Hepatocyte (in vitro differentiated cells): ENCODE measurements around the gene CSNK1G1. TPM values are rescaled to one million over a fixed set of nuclear protein-coding genes. Genes with fewer than 3 reads are reported as not detected.

Experiments used
- DNase-seq: peaks from one replicate; pipeline ENCODE4 v3.0.0-alpha.2; 2016; ENCODE audit warnings: low spot score
- H2AFZ ChIP-seq: fragments of 200-600 bp; sonication (generic); 2 replicates; pipeline ENCODE4 v1.6.0; 2016; ENCODE audit warnings: antibody characterized with exemption, mild to moderate bottlenecking
- H3K27ac ChIP-seq: fragments of 200-600 bp; sonication (generic); 2 replicates; pipeline ENCODE4 v1.5.1; 2016; ENCODE audit warnings: mild to moderate bottlenecking
- H3K27me3 ChIP-seq: fragments of 200-600 bp; sonication (generic); 2 replicates; pipeline ENCODE4 v1.6.1; 2016
- H3K36me3 ChIP-seq: fragments of 200-600 bp; sonication (generic); replicated peaks from 2 replicates; pipeline ENCODE4 v1.5.1; 2016; ENCODE audit warnings: low read depth; ENCODE audit not compliant: insufficient read depth
- H3K4me1 ChIP-seq: fragments of 200-600 bp; sonication (generic); 2 replicates; pipeline ENCODE4 v1.5.1; 2016; ENCODE audit warnings: mild to moderate bottlenecking, moderate library complexity; ENCODE audit not compliant: insufficient read depth
- H3K4me2 ChIP-seq: fragments of 200-600 bp; sonication (generic); 2 replicates; pipeline ENCODE4 v1.6.0; 2016
- H3K4me3 ChIP-seq: fragments of 200-600 bp; sonication (generic); 2 replicates; pipeline ENCODE4 v1.5.1; 2016; ENCODE audit warnings: mild to moderate bottlenecking
- H3K79me2 ChIP-seq: fragments of 200-600 bp; sonication (generic); 2 replicates; pipeline ENCODE4 v1.6.0; 2017; ENCODE audit warnings: mild to moderate bottlenecking
- H3K9me2 ChIP-seq: fragments of 200-600 bp; sonication (generic); replicated peaks from 2 replicates; pipeline ENCODE4 v1.6.0; 2017; ENCODE audit warnings: mild to moderate bottlenecking; ENCODE audit not compliant: insufficient read depth
- H3K9me3 ChIP-seq: fragments of 200-600 bp; sonication (generic); 2 replicates; pipeline ENCODE4 v1.5.1; 2016; ENCODE audit warnings: low read depth, mild to moderate bottlenecking
- H4K20me1 ChIP-seq: fragments of 200-600 bp; sonication (generic); 2 replicates; pipeline ENCODE4 v1.6.0; 2016; ENCODE audit warnings: mild to moderate bottlenecking; ENCODE audit not compliant: insufficient read depth, poor library complexity, severe bottlenecking
- EZH2 ChIP-seq: fragments of 200-600 bp; sonication (generic); IDR thresholded peaks from 2 replicates; pipeline ENCODE4 v1.6.1; 2016; ENCODE audit warnings: antibody characterized with exemption, mild to moderate bottlenecking, borderline replicate concordance
- EZH2phosphoT487 ChIP-seq: fragments of 200-600 bp; sonication (generic); IDR thresholded peaks from one replicate; pipeline ENCODE4 v1.6.1; 2018; ENCODE audit warnings: antibody characterized with exemption, mild to moderate bottlenecking, low read depth, moderate library complexity; ENCODE audit not compliant: unreplicated experiment, severe bottlenecking
- WGBS: methylation state at CpG from one replicate; pipeline ENCODE4 v1.1.6; 2016; ENCODE audit warnings: low lambda C conversion rate; ENCODE audit errors: missing lambda C conversion rate; 5-methylcytosine and 5-hydroxymethylcytosine counted together
- polyA plus RNA-seq: library from polyadenylated mRNA; unstranded; fragments of >200 nt; fragmentation: Nextera tagmentation; extraction: Ambion mirVana; gene quantifications from 2 replicates; pipeline ENCODE4 v1.2.1, GENCODE V29; 2016
- total RNA-seq: library from RNA; depleted of rRNA; stranded (reverse); fragments of >200 nt; gene quantifications from 2 replicates; pipeline ENCODE4 v1.2.3, GENCODE V29; 2014
- TF ChIP-seq, protein P1 (sequence below): fragments of 200-600 bp; sonication (generic); IDR thresholded peaks from 2 replicates; pipeline ENCODE4 v1.5.1; 2016; ENCODE audit warnings: antibody characterized with exemption, mild to moderate bottlenecking; ENCODE audit not compliant: poor library complexity

CSNK1G1 gene
- total and polyA plus RNA-seq, 2 experiments from 2014 or later = 7.7 to 18.1 TPM

DNA sequence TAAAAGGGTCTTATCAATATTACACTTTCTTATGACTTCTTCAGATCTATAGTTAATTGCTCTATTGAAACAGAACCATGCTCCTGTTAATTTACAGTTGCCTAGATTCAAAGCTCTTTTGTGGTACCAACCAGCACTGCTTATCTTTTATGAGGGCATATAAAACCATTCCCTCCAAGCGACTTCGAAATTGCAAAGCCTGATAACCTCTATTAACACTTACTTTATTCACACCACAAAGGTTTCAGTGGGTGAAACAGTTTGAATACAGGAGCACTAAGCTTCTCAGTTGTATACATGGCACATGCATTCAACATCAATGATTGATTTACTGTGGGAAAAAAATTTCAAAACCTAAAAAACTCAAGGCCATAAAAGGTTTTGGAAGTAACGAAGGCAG is 118.3 kb downstream of the CSNK1G1 start:
- H3K9me3 ChIP-seq = no peaks in the 10 kb centered on the region
- peaks cover 13% of the 10 kb centered on the region for H3K4me1 ChIP-seq
- no peaks in the 10 kb centered on the region for H4K20me1 ChIP-seq
- TF ChIP-seq EZH2phosphoT487 = no peak
- TF ChIP-seq, protein P1, sequence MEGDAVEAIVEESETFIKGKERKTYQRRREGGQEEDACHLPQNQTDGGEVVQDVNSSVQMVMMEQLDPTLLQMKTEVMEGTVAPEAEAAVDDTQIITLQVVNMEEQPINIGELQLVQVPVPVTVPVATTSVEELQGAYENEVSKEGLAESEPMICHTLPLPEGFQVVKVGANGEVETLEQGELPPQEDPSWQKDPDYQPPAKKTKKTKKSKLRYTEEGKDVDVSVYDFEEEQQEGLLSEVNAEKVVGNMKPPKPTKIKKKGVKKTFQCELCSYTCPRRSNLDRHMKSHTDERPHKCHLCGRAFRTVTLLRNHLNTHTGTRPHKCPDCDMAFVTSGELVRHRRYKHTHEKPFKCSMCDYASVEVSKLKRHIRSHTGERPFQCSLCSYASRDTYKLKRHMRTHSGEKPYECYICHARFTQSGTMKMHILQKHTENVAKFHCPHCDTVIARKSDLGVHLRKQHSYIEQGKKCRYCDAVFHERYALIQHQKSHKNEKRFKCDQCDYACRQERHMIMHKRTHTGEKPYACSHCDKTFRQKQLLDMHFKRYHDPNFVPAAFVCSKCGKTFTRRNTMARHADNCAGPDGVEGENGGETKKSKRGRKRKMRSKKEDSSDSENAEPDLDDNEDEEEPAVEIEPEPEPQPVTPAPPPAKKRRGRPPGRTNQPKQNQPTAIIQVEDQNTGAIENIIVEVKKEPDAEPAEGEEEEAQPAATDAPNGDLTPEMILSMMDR = no peak
- TF ChIP-seq EZH2 = no peak
- H3K36me3 ChIP-seq = no peaks in the 10 kb centered on the region
- peak overlapping the region; percentile 13 for H3K4me2 ChIP-seq
- no peaks in the 10 kb centered on the region for H3K27me3 ChIP-seq
- DNase-seq = no peak
- no peak overlapping the region for H2AFZ ChIP-seq
- H3K9me2 ChIP-seq = no peaks in the 10 kb centered on the region
- H3K27ac ChIP-seq = no peak overlapping the region
- H3K4me3 ChIP-seq = no peak overlapping the region
- peaks cover 41% of the 10 kb centered on the region for H3K79me2 ChIP-seq
- 39% methylated on average over 3 of the region's 3 CpGs for whole genome bisulfite sequencing

DNA sequence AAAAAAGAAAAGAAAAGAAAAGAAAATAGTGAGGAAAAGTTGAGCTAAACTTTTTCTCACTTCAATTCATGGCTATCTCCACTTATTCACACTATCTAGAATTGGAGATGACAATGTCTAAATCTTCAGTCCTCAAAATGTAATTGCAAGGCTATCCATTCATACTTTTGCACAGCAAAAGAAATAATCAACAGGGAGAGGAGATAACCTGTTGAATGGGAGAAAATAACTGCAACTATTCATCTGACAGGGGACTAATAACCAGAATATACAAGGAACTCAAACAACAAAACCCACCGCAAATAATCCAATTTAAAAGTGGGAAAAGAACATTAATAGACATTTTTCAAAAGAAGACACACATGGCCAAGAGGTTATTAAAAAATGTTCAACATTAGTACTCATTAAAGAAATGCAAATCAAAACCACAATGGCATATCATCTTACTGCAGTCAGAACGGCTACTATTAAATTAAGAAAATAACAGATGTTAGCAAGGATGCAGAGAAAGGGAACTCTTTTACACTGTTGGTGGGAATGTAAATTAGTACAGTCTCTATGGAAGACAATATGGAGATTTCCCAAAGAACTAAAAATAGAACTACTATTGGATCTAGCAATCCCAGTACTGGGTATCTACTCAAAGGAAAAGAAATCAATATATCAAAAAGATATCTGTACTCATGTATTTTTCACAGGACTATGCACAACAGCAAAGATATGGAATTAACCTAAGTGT is 119.6 kb downstream of the CSNK1G1 start:
- H4K20me1 ChIP-seq = no peaks in the 10 kb centered on the region
- no peak overlapping the region for H3K4me3 ChIP-seq
- no peaks in the 10 kb centered on the region for H3K9me2 ChIP-seq
- no peaks in the 10 kb centered on the region for H3K9me3 ChIP-seq
- WGBS = 85% methylated on average over 2 of the region's 2 CpGs
- peaks cover 33% of the 10 kb centered on the region for H3K79me2 ChIP-seq
- no peaks in the 10 kb centered on the region for H3K36me3 ChIP-seq
- DNase-seq = no peak
- no peak overlapping the region for H3K4me2 ChIP-seq
- H2AFZ ChIP-seq = no peak overlapping the region
- peaks cover 18% of the 10 kb centered on the region for H3K4me1 ChIP-seq
- TF ChIP-seq EZH2phosphoT487 (no peak), EZH2 (no peak)
- TF ChIP-seq, protein P1 = no peak
- H3K27ac ChIP-seq = no peak overlapping the region
- no peaks in the 10 kb centered on the region for H3K27me3 ChIP-seq

DNA sequence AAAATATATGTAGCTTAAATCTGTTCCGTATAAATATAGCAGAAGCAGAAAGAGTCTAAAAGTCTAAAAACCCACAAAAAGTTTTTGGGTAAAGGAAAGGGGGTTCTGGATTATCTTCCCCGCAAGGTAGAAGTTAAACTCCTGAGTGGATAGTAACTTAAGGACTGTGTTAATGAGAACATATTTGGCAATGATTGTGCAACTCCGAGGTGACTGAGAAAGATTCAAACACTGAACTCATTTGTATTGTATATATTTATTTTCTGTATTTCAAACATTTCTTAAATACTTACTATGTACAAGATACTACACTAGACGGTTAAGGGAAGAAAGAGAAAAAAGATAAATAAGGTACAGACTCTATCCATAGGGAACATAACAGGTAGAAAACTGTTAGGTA is 120.4 kb downstream of the CSNK1G1 start:
- WGBS = 95% methylated on average over 4 of the region's 4 CpGs
- H3K27me3 ChIP-seq = no peaks in the 10 kb centered on the region
- H4K20me1 ChIP-seq = no peaks in the 10 kb centered on the region
- no peak overlapping the region for H3K4me2 ChIP-seq
- H3K4me3 ChIP-seq = no peak overlapping the region
- no peaks in the 10 kb centered on the region for H3K9me2 ChIP-seq
- H2AFZ ChIP-seq = no peak overlapping the region
- peaks cover 26% of the 10 kb centered on the region for H3K79me2 ChIP-seq
- DNase-seq = no peak
- TF ChIP-seq EZH2 = no peak
- no peak for TF ChIP-seq EZH2phosphoT487
- TF ChIP-seq, protein P1 = no peak
- no peak overlapping the region for H3K27ac ChIP-seq
- no peaks in the 10 kb centered on the region for H3K9me3 ChIP-seq
- H3K4me1 ChIP-seq = peaks cover 18% of the 10 kb centered on the region
- H3K36me3 ChIP-seq = no peaks in the 10 kb centered on the region
